NCI-H1417 treated with DMSO at 0.1 percent for 48 hours (cell line): ENCODE results near the gene TUBA1B.
A peak's percentile ranks its signal among the peaks of the same experiment; 100 is the strongest.

Source experiments
- DNase-seq: peaks from one replicate; lab custom pipeline; 2025; lab: John Stamatoyannopoulos, UW

The TUBA1B gene

DNA sequence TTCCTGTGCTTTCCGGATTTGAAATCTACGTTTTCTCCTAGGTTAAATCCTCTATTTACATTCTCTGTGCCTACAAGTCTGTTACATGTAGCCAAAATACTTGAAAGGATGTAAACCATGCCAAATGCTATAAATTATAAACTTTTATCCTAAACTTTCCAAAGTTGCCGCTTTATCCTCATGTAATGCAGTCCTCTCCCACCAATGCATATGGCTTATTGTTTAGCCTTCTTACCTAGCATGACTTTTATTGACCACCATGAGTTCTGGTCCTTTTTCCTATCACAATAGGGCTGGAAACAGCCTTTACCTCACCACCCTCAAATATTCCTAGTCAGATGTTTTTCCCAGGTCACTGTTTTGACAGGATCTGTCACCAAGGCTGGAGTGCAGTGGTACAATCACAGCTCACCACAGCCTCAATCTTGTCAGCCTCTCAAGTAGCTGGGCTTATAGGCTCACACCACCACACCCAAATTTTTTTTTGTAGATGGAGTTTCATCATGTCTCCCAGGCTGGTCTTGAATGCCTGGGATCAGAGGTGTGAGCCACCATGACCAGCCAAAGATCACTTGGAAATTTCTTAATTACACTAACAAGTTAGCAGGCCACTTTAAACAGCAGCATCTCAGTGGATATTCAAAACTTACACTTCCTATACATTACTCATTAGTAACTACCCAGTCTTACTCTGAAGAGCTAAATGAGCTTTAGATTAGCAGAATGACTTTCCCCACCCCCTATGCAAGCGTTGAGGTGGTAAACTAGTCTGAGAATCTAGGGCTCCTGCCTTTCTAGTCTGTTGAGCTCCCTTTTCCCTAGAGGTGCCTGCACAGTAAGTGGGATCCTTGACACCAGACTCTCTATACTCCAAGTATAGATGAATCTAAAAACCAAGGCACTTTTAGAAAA is 4.1 kb downstream of the TUBA1B start:
- no peak for DNase-seq

DNA sequence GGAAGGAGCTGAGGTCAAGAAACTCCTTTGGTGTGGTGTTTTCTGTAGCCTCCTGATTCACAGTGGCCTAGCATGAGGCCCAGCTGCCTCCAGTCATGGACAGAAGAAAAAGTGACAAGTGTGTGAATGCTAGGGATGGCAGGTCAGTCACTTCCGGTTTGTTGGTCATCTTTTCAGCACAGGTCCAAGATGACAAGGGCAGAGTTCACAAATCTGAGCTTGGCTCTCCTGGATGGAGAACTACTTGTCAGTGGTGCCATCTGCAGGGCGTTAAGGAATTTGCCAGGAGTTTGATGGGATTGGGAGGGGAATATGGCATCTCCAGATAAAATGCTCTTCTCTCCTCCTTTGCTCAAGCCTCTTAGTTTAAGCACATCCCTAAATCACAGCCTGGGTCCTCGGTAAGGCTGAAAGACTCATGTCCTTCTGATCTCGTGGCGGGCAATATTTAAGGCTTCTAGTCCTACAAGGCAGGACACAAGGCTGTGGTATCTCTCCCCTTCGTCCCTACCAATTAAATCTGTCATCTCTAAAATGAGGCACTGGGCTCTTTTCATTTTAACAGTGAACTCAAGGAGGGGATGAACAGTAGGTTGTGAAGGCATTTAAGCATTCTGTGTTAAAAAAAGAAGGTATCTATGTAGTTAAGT is 10.0 kb downstream of the TUBA1B start:
- DNase-seq: no peak

DNA sequence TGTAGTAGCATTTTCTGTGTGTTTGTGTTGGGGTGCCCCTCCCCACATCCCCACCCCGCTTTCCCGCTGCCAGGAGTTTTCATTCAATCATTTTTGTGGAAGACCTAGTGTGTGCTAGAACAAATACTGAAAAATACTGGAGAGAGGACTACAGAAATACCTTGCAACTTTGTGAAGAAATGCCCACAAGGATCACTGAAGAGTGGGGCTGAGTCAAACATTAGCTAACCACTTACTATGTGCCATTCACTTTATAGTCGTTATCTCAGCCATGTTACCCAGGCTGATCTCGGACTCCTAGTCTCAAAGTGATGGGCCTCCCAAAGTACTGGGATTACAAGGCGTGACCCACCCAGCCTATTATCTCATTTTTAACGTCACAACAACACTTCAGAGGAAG is 20.0 kb downstream of the TUBA1B start:
- no peak for DNase-seq

DNA sequence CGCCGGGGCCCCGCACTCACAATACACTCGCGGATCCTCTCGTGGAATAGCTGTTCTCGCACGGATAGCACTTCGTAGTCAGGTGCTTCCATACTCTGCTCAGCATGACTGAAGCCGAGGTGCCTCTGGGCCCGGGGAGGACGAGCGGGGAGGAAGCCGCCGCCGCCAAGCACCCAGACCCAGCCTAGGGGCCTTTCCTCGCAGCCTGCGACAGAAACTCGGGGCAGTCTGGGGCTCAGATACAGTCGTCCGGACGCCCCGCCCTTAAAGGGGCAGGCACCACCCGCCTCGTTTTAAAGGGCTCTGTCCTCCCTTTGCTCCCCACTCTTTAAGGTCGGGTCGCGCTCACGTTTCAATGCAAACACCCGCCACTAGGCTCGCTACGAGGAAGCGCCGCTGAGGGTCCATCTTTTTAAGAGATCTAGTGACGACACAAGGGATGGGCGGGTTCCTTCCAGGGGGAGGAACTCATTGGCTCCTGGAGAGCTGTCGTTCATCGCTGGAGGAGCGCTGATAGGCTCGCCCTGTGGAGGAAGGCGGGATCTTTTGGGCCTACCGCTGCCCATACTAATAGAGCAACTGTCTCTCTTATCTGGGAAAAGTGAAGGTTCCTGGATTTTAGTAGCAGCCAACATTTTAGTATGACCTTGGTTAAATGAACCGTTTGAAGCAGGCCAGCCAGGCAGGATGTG is 20.6 kb downstream of the TUBA1B start, which contains the start of gene LMBR1L:
Gene LMBR1L, minus strand, starts transcription at position 384 of the 692 bp plus-strand sequence. Its CDS starts 292 bp downstream, at position 92.
- DNase-seq: peak; percentile 93

DNA sequence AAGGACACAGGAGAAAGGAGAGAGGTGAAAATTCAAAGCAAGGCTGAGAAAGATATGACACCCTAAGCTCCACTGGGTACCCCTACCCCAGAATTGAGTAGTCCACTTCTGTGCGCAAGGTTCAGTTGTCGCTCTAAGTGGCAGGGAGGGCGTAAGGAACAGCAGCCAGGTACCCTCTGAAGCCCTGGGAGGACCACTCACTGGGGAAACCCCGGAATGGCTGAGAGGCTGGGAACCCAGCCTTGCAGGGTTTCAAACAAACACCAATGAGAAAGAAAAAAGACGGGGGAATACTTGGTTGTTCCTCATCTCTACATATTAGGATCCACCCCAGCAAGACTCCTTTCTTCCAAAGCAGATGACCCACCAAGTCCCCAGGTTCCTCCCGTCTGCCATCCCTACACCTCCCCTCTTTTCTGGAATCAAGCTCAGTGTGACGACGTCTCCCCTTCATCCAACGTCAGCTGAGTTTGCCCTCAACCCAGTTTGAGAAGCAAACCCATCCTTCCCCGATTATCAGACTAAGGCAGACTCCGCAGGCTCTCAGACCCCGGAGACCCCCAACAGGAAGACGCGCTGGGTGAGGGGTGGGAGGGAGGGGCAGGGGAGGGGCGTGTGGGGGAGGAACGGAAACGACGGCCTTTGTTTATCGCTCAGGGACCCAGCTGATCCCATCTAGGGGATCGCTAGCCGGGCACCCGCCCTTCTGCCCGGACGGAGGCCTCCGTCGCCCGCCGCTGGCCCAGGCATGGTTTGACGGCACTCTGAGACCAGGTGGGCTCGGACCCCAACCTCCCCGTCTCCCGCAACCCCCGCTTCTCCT is 21.3 kb downstream of the TUBA1B start:
- DNase-seq: no peak

DNA sequence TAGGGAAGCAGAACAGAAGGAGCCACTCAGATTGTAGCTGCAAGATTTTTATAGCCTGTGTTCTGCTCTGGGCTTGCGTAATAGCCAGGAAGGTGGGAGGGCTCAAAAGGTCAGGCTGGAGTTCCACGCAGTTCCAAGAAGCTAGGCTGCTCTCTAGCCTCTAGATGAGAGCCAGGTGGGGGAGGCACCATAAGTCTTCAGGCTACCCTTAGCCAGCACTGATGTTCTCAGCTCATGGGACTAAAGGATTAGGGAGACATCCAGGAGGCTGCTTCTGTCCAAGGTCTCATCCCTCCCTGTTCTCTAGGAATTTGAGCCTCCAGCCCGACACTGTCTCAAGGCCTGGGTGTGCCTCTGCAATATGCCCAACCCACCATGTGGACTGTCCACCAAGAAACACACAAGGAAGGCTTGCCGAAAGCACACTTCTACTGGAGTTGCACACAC is 22.2 kb downstream of the TUBA1B start:
- no peak for DNase-seq

DNA sequence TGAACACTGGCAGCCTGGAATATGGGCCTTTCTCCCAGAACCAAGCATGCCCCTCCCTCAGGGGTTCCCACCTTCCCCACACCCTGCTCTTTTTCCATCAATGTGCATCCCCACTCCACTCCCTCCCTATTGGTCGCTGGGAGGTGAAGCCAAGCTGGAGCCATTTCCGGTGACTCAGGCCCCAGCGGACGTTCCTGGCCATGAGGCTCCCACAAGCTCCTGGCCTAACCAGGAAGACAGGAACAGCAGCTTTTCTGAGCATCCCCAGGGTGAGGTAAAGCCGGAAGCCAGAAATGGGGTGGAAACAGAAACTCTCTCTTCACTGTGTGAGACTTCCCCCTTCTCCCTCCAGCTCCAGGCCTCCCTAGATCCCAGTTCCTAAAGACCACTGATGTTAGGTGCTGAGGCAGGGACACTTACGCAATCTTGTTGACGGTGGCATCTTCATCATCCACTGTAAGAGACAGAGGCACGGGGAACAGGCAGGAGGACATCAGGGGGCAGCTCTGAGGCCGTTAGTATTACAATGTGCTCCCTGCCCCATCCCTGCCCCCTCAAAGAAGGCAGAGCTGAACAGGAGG is 25.6 kb downstream of the TUBA1B start:
- no peak for DNase-seq

DNA sequence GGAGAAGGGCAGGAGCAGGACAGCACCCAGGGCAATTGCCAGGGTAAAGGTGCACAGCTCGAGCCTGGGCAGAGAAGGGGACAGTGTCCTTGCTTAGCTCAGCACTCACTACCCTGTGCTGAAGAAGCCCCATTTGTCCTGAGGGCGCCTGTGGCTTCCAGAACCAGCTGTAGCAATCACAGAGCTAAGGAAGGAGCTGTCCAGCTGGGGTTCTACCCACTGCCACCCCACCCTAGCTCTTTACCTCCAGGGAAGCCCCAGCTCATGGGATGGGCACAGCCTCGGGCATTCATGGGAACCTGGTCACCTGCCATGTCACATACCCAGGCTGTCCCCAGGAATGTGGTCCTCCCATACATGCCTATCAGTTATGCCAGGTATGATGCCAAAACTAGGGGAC is 26.4 kb downstream of the TUBA1B start:
- no peak for DNase-seq

DNA sequence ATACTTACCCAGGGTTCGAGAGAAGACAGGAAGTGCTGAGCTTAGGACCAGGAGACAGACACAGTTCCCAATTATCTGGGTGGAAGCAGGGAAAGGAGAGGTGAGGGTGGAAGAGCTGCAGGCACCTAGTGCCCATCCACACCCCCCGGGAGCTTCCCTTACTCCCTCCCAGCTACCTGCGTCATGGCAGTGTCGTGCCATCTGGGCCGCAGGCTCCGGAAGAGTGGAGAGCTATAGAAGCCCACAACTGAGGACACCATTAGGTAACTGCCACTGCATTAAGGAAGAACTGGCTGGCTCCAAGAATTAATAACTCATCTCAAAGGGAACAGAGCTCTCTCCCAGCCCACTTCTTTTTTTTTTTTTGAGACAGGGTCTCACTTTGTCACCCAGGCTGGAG is 30.8 kb downstream of the TUBA1B start:
- no peak for DNase-seq

DNA sequence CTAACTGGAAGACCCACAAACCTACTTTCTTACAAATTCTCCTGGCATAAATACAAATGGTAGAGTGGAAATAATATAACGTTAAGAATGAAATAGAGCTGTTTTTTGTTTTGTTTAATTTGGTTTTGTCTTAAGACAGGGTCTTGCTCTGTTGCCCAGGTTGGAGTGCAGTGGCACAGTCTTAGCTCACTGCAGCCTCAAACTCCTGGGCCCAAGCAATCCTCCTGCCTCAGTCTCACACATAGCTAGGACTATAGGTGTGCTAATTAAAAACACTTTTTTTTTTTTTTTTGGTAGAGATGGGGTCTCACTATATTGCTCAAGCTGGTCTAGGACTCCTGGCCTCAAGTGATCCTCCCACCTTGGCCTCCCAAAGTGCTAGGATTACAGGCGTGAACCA is 32.5 kb downstream of the TUBA1B start:
- no peak for DNase-seq

DNA sequence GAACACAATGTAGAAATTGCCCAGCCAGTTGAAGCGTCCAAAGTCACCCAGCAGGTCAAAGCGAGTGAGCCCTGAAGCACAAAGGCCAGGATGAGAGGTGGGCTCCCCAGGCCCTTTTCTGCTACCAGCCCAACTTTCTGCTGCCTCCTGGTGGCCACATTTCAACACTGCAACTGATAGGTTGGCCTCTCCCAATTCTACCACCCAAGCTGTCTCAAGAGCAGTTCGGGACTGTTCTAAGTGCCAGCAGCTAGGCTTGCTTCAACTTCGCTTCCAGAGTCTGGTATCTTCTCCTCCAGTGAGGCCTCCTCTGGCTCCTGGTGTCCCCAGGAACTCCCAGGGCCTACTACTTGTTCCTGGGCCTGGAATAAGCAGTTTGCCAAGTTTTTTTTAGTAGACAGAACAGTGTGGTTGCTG is 33.2 kb downstream of the TUBA1B start:
- no peak for DNase-seq

DNA sequence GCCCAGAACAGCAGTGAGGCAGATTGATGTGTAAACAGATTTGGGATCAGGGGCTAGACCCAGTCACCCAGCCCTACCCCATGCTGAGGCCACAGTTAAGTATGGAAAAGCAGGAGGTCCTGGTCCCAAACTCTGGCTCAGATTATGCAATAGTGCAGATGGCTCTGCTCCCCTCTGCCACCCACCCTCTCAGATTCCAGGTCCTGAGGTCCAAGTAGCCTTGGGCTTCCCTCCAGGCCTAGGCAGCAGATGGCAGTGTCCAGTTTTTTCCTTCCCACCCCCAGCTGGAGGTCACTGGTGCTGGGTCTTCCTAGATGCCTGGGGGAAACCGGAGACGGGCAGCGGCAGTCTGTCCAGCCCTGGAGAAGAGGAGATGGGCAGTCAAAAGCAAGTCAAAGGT is 33.8 kb downstream of the TUBA1B start:
- no peak for DNase-seq

DNA sequence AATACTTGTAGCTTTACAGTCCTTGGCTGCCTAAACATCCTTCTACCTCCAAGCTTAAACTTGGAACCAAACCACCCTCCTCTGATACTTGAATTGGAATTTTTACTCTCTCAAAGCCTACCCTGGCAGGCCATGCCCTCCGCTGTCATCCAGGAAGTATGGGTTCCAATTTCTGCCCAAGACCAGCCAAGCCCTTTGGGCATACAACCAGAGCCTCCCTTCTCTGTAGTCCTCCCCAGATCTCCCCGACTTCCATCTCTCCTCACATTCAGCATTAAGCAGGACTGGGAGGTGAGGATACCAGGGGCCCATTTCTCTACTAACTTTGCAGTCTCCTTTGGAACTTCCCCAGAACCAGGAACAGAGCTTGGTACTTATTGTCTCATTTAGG is 36.2 kb downstream of the TUBA1B start:
- no peak for DNase-seq

DNA sequence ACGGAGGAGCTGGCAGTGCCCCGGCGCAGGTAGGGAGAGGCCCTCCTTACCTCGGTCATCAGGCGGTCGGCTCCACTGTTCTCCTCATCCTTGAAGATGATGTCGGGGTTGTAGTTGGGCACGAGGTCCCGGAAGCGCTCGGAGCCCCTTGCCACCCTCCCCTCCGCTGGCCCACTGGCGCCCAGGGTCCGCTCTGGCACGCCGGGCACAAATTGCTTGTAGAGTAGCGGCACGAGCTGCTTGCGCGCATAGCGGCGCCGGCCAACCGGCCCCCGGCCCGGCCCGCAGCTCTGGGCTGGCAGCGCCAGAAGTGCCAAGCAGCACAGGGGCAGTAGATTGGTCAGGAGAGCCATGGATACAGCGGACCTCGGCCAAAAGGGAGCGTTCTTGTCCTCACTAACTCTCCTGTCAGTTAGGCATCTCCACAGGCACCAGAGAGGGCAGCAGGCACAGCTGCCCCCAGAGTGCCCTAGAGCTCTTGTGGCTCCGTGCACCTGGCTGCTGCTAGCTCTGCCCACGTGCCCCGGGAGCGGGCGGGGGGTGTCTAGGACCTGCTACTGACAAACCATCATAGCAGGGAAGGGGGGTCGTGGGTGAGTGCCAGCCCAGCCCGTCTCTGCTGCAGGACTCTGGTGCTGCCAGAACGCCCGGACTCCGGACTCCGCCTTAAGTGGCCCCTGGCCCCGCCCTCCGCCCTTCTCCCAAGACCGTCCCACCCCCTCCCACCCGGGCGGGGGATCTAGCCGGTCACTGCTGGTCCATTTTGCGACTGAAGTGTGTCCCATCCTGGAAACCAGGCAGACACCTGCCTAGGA is 36.8 kb downstream of the TUBA1B start, which contains the start of gene DHH:
Gene DHH, minus strand, starts transcription at position 642 of the 815 bp plus-strand sequence. Its CDS starts 289 bp downstream, at position 353.
- peak; percentile 11 for DNase-seq

DNA sequence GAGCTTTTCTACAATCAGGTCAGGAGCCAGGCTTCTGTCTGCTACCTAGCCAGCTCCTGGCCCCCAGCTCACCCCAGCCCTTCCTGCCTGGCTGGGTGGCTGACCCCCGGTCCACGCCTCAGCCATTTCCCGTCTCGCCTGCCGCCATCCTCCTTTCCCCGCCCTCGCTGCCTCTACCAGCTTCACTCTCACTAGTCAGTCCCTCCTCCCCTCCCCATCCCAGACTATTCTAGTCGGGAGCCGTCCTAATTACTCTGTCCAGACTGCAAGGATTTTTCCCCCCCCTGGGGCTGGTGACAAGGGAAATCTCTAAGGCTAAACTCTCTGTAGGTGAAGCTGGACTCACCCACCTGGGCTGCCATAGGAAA is 37.4 kb downstream of the TUBA1B start:
- DNase-seq: no peak

DNA sequence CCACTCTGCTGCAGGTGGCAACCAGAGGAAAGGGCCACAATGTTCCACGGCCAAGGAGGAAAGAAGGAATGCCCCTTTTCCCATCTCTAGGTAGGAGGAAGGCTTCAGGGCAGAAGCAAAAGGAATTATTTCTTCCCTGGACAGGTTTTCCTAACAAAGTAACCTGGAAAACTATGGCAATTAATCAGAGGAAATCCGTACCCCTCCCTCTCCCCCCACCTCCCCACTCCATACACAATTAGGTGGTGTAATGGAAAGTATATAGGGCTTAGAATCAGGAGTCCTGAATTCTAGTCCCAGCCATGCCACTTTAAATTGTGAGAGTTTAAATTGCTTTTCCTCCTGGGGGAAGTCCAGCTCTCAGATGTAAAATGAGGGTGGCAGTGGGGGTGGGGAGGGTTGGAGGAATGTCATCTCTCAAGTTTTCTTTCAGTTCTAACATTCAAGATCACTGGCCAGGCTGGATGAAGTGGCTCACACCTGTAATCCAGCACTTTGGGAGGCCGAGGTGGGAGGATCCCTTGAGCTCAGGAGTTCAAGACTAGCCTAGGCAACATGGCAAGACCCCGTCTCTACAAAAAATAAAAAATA is 38.3 kb downstream of the TUBA1B start:
- no peak for DNase-seq

DNA sequence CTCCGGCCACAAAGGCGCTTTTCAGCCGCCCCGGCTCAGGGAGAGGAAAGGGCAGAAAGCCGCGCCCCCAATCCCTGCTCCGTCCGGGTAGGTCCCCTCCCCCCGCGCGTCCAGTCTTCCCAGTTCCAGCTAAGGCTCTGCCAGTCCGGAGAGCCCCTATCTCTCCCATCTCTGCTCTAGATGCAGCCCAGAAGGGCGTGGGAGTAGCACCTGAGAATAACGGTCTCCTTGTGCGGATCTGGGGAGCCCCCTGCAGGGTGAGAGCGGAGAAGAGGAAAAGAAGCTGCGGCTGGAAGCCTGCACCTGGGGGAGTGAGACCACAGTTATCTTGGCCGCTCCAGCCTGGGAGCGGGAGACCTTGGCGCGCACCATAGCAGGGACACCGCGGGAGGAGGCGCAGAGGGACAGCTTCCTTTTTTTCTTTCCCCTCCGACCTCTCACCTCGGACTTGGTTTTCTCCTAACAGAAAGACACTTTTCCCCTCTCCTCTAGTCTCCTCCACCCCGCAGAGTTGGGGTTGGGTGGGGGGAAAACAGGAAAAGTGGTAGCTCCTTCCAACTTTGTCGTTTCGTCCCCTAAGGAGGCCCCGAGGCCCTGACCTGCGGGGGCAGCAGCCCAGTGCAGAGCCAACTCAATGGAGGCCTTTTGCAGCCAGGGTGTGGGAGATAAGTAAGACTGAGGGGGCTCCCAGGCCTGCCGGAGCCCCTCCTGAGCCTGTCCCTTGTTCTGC is 38.9 kb downstream of the TUBA1B start:
- no peak for DNase-seq

DNA sequence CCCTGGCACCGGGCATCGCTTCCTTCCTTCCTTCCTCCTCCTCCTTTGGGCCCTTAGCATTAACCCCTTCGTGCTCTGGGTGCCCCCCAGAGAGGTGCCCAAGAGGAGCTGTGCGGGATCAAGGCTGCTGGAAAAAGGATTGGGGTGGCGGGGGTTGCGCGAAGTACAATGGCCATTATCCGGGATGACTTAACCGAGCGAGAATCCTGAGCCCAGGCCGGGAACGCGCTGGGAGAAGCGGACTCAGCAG is 39.4 kb downstream of the TUBA1B start:
- DNase-seq: no peak

DNA sequence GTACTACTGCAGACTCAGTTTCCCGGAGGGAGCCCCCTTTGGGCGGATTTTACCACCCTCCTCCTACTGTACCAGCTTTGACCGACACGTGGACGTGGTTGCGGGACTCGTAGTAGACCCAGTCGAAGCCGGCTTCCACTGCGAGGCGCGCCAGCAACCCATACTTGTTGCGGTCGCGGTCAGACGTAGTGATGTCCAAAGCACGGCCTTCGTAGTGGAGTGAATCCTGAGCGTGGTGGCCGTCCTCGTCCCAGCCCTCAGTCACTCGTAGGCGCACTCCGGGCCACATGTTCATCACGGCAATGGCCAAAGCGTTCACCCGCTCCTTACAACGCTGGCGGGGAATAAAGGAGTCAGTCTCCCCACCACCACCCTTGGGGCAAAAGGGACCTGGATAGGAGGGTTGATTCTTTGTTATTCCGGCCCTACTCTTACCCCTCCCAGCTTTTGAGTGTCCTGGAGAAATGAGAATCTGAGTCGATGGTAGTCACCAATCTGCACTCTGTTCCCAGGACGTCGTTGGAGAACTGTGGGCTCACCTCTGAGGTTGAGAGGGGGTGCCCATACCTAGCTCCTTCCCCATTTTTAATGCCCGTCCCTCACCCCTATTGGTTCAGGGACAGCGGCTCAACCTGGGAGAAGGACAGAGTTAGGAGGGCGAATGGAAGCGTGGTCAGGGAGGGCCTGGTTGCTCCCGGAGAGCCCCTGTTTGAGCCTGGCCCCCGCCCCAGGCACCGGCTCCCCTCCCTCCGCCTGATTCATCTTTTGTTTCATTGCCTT is 39.9 kb downstream of the TUBA1B start:
- no peak for DNase-seq
